Neural progenitor cell (in vitro differentiated cells): Measurements from ENCODE around the gene WWTR1. TPM values are rescaled to one million over a fixed set of nuclear protein-coding genes. Genes with fewer than 3 reads are reported as not detected.

ENCODE experiments used
- DNase-seq: peaks from one replicate; pipeline ENCODE4 v3.0.0-alpha.2; 2016; ENCODE audit warnings: low spot score
- H2AFZ ChIP-seq: fragments of 200-600 bp; sonication (generic); replicated peaks from 2 replicates; pipeline ENCODE4 v1.6.1; 2016; ENCODE audit warnings: antibody characterized with exemption
- H3F3A ChIP-seq: fragments of 200-600 bp; sonication (generic); 2 replicates; pipeline ENCODE4 v1.6.1; 2016; ENCODE audit warnings: antibody characterized with exemption, low read depth
- H3K27ac ChIP-seq: fragments of 200-600 bp; sonication (generic); 2 replicates; pipeline ENCODE4 v1.5.1; 2016; ENCODE audit warnings: mild to moderate bottlenecking
- H3K27me3 ChIP-seq: fragments of 200-600 bp; sonication (generic); 2 replicates; pipeline ENCODE4 v1.6.1; 2016; ENCODE audit warnings: mild to moderate bottlenecking, moderate library complexity
- H3K36me3 ChIP-seq: fragments of 200-600 bp; sonication (generic); 2 replicates; pipeline ENCODE4 v1.5.1; 2016
- H3K4me1 ChIP-seq: fragments of 200-600 bp; sonication (generic); 2 replicates; pipeline ENCODE4 v1.6.1; 2016; ENCODE audit warnings: mixed run types
- H3K4me2 ChIP-seq: fragments of 200-600 bp; sonication (generic); 2 replicates; pipeline ENCODE4 v1.6.1; 2016
- H3K4me3 ChIP-seq: fragments of 200-600 bp; sonication (generic); 2 replicates; pipeline ENCODE4 v1.5.1; 2016
- H3K79me2 ChIP-seq: fragments of 200-600 bp; sonication (generic); 2 replicates; pipeline ENCODE4 v1.6.1; 2016; ENCODE audit warnings: low read depth
- H3K9ac ChIP-seq: fragments of 200-600 bp; sonication (generic); 2 replicates; pipeline ENCODE4 v1.6.1; 2016
- H3K9me3 ChIP-seq: fragments of 200-600 bp; sonication (generic); 2 replicates; pipeline ENCODE4 v1.5.1; 2016; ENCODE audit warnings: low read depth
- H4K20me1 ChIP-seq: fragments of 200-600 bp; sonication (generic); 2 replicates; pipeline ENCODE4 v1.6.1; 2016; ENCODE audit warnings: low read depth
- H3K27ac Mint-ChIP-seq: 3 replicates; pipeline ENCODE4 v1.8.0; 2021; ENCODE audit warnings: mixed read lengths
- H3K27me3 Mint-ChIP-seq: 2 replicates; pipeline ENCODE4 v1.8.0; 2022; ENCODE audit warnings: low read depth, mild to moderate bottlenecking, inconsistent platforms, moderate library complexity, mixed read lengths; ENCODE audit not compliant: insufficient read depth
- H3K36me3 Mint-ChIP-seq: 3 replicates; pipeline ENCODE4 v1.8.0; 2021; ENCODE audit warnings: mixed read lengths
- H3K4me1 Mint-ChIP-seq: 3 replicates; pipeline ENCODE4 v1.8.0; 2021; ENCODE audit warnings: mixed read lengths
- H3K4me3 Mint-ChIP-seq: 3 replicates; pipeline ENCODE4 v1.8.0; 2021; ENCODE audit warnings: mild to moderate bottlenecking, moderate library complexity, mixed read lengths
- H3K9me3 Mint-ChIP-seq: 3 replicates; pipeline ENCODE4 v1.8.0; 2020; ENCODE audit warnings: mixed read lengths
- CTCF ChIP-seq: fragments of 200-600 bp; sonication (generic); IDR thresholded peaks from 2 replicates; pipeline ENCODE4 v1.5.1; 2017; ENCODE audit warnings: antibody characterized with exemption, mild to moderate bottlenecking
- EZH2 ChIP-seq: fragments of 200-600 bp; sonication (generic); IDR thresholded peaks from 2 replicates; pipeline ENCODE4 v1.6.1; 2017; ENCODE audit warnings: antibody characterized with exemption, mild to moderate bottlenecking, moderate library complexity
- EZH2phosphoT487 ChIP-seq: fragments of 200-600 bp; sonication (generic); IDR thresholded peaks from 2 replicates; pipeline ENCODE4 v1.6.1; 2017; ENCODE audit warnings: antibody characterized with exemption
- total RNA-seq: library from RNA; depleted of rRNA; stranded (reverse); fragments of >200 nt; gene quantifications from 2 replicates; pipeline ENCODE4 v1.2.3, GENCODE V29; 2015; ENCODE audit warnings: low replicate concordance

Gene WWTR1
- total RNA-seq, 1 donor from 2014 or later, result 13.9 TPM

- no peak overlapping the region for H2AFZ ChIP-seq
- H3K9me3 Mint-ChIP-seq, result no peaks in the 10 kb centered on the region
- H3K27me3 Mint-ChIP-seq, result peaks cover 2% of the 10 kb centered on the region
- H3K4me2 ChIP-seq, result peak overlapping the region; percentile 64
- peaks cover 7% of the 10 kb centered on the region for H4K20me1 ChIP-seq
- peaks cover 26% of the 10 kb centered on the region for H3K4me1 Mint-ChIP-seq
- H3F3A ChIP-seq, result peaks cover 20% of the 10 kb centered on the region
- peak overlapping the region; percentile 17 for H3K4me3 ChIP-seq
- no peak for TF ChIP-seq CTCF
- no peak for TF ChIP-seq EZH2phosphoT487
- TF ChIP-seq EZH2, result no peak
- no peaks in the 10 kb centered on the region for H3K27me3 ChIP-seq
- no peaks in the 10 kb centered on the region for H3K36me3 Mint-ChIP-seq
- DNase-seq, result peak; percentile 31
- no peaks in the 10 kb centered on the region for H3K9me3 ChIP-seq
- peak overlapping the region; percentile 24 for H3K27ac ChIP-seq
- H3K27ac Mint-ChIP-seq, result no peak overlapping the region
- peaks cover 39% of the 10 kb centered on the region for H3K4me1 ChIP-seq
- H3K9ac ChIP-seq, result no peak overlapping the region
- H3K36me3 ChIP-seq, result no peaks in the 10 kb centered on the region
- no peaks in the 10 kb centered on the region for H3K79me2 ChIP-seq
- H3K4me3 Mint-ChIP-seq, result no peak overlapping the region
Observed at GRCh38 chr3:149592758-149593240, 65.0 kb downstream of the WWTR1 start.

- H3K79me2 ChIP-seq, result no peaks in the 10 kb centered on the region
- Mint-ChIP-seq H3K36me3 (no peaks in the 10 kb centered on the region), H3K27ac (no peak overlapping the region)
Observed at GRCh38 chr3:149590691-149591441, 67.0 kb downstream of the WWTR1 start.

GRCh38 chr3:149589332-149589731 lies 68.5 kb downstream of the WWTR1 start:
- Histone ChIP-seq H3K4me2 (no peak overlapping the region), H3K36me3 (no peaks in the 10 kb centered on the region), H4K20me1 (peaks cover 7% of the 10 kb centered on the region), H3K79me2 (no peaks in the 10 kb centered on the region), H3K9me3 (no peaks in the 10 kb centered on the region), H3K9ac (no peak overlapping the region), H3F3A (peaks cover 20% of the 10 kb centered on the region), H3K27ac (no peak overlapping the region), H3K27me3 (no peaks in the 10 kb centered on the region), H3K4me3 (no peak overlapping the region), H2AFZ (no peak overlapping the region), H3K4me1 (peaks cover 47% of the 10 kb centered on the region)
- peaks cover 2% of the 10 kb centered on the region for H3K27me3 Mint-ChIP-seq
- H3K36me3 Mint-ChIP-seq, result no peaks in the 10 kb centered on the region
- no peak overlapping the region for H3K4me3 Mint-ChIP-seq
- H3K9me3 Mint-ChIP-seq, result no peaks in the 10 kb centered on the region
- peak overlapping the region; percentile 65 for H3K27ac Mint-ChIP-seq
- no peak for DNase-seq
- TF ChIP-seq EZH2phosphoT487 (no peak), CTCF (no peak), EZH2 (no peak)
- peaks cover 47% of the 10 kb centered on the region for H3K4me1 Mint-ChIP-seq

More at GRCh38 chr3:149590691-149591441, 67.0 kb downstream of the WWTR1 start:
- H3K27me3 Mint-ChIP-seq, result peaks cover 2% of the 10 kb centered on the region
- no peaks in the 10 kb centered on the region for H3K9me3 ChIP-seq
- H3K4me2 ChIP-seq, result no peak overlapping the region
- DNase-seq, result no peak
- H3K4me1 Mint-ChIP-seq, result peaks cover 44% of the 10 kb centered on the region
- no peaks in the 10 kb centered on the region for H3K36me3 ChIP-seq
- peaks cover 48% of the 10 kb centered on the region for H3K4me1 ChIP-seq
- peaks cover 7% of the 10 kb centered on the region for H4K20me1 ChIP-seq
- peaks cover 20% of the 10 kb centered on the region for H3F3A ChIP-seq
- no peak overlapping the region for H3K4me3 ChIP-seq
- no peaks in the 10 kb centered on the region for H3K9me3 Mint-ChIP-seq
- no peak for TF ChIP-seq EZH2
- TF ChIP-seq CTCF, result no peak
- no peak for TF ChIP-seq EZH2phosphoT487
- no peak overlapping the region for H3K9ac ChIP-seq
- peak overlapping the region; percentile 16 for H3K27ac ChIP-seq
- H3K4me3 Mint-ChIP-seq, result no peak overlapping the region
- H3K27me3 ChIP-seq, result no peaks in the 10 kb centered on the region
- H2AFZ ChIP-seq, result no peak overlapping the region
